ENCODE measurements around the gene GTF2IRD1.

- TF ChIP-seq TP53 (CRISPR knock-in tag; conservative IDR thresholded peaks at IDR 0.05), result no peak
- no peak for TF ChIP-seq ZNF501 (CRISPR knock-in tag; IDR thresholded peaks at IDR 0.05)
- TF ChIP-seq, protein P1, sequence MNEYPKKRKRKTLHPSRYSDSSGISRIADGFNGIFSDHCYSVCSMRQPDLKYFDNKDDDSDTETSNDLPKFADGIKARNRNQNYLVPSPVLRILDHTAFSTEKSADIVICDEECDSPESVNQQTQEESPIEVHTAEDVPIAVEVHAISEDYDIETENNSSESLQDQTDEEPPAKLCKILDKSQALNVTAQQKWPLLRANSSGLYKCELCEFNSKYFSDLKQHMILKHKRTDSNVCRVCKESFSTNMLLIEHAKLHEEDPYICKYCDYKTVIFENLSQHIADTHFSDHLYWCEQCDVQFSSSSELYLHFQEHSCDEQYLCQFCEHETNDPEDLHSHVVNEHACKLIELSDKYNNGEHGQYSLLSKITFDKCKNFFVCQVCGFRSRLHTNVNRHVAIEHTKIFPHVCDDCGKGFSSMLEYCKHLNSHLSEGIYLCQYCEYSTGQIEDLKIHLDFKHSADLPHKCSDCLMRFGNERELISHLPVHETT (CRISPR knock-in tag; conservative IDR thresholded peaks at IDR 0.05), result no peak
- TF ChIP-seq, protein P2, sequence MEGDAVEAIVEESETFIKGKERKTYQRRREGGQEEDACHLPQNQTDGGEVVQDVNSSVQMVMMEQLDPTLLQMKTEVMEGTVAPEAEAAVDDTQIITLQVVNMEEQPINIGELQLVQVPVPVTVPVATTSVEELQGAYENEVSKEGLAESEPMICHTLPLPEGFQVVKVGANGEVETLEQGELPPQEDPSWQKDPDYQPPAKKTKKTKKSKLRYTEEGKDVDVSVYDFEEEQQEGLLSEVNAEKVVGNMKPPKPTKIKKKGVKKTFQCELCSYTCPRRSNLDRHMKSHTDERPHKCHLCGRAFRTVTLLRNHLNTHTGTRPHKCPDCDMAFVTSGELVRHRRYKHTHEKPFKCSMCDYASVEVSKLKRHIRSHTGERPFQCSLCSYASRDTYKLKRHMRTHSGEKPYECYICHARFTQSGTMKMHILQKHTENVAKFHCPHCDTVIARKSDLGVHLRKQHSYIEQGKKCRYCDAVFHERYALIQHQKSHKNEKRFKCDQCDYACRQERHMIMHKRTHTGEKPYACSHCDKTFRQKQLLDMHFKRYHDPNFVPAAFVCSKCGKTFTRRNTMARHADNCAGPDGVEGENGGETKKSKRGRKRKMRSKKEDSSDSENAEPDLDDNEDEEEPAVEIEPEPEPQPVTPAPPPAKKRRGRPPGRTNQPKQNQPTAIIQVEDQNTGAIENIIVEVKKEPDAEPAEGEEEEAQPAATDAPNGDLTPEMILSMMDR (CRISPR knock-in tag; IDR thresholded peaks at IDR 0.05), result no peak
- TF ChIP-seq, protein P3, sequence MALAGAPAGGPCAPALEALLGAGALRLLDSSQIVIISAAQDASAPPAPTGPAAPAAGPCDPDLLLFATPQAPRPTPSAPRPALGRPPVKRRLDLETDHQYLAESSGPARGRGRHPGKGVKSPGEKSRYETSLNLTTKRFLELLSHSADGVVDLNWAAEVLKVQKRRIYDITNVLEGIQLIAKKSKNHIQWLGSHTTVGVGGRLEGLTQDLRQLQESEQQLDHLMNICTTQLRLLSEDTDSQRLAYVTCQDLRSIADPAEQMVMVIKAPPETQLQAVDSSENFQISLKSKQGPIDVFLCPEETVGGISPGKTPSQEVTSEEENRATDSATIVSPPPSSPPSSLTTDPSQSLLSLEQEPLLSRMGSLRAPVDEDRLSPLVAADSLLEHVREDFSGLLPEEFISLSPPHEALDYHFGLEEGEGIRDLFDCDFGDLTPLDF (CRISPR knock-in tag; IDR thresholded peaks at IDR 0.05), result no peak
- TF ChIP-seq, protein P4, sequence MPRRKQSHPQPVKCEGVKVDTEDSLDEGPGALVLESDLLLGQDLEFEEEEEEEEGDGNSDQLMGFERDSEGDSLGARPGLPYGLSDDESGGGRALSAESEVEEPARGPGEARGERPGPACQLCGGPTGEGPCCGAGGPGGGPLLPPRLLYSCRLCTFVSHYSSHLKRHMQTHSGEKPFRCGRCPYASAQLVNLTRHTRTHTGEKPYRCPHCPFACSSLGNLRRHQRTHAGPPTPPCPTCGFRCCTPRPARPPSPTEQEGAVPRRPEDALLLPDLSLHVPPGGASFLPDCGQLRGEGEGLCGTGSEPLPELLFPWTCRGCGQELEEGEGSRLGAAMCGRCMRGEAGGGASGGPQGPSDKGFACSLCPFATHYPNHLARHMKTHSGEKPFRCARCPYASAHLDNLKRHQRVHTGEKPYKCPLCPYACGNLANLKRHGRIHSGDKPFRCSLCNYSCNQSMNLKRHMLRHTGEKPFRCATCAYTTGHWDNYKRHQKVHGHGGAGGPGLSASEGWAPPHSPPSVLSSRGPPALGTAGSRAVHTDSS (CRISPR knock-in tag; conservative IDR thresholded peaks at IDR 0.05), result no peak
- no peak for TF ChIP-seq GTF2F1 (IDR thresholded peaks at IDR 0.05; ENCODE audit: low read length)
- no peak for TF ChIP-seq PATZ1 (CRISPR knock-in tag; IDR thresholded peaks at IDR 0.05)
- no peak for TF ChIP-seq JUND (CRISPR knock-in tag; IDR thresholded peaks at IDR 0.05)
- TF ChIP-seq ZNF644 (CRISPR knock-in tag; IDR thresholded peaks at IDR 0.05; ENCODE audit: low read depth), result no peak
- TF ChIP-seq POLR2AphosphoS2 (IDR thresholded peaks at IDR 0.05; ENCODE audit: low read depth, low read length), result no peak
- TF ChIP-seq CBFB (CRISPR knock-in tag; IDR thresholded peaks at IDR 0.05), result no peak
- no peak for TF ChIP-seq ARNT (IDR thresholded peaks at IDR 0.05)
Observed at GRCh38 chr7:74496272-74496671, 42.6 kb downstream of the GTF2IRD1 start.
